Glutamatergic neuron (in vitro differentiated cells): Measurements from ENCODE around the gene MYL6. TPM values are rescaled to one million over a fixed set of nuclear protein-coding genes. Genes with fewer than 3 reads are reported as not detected.

ENCODE experiments used
- DNase-seq: peaks from one replicate; pipeline ENCODE4 v3.0.0; 2022
- H3K27ac Mint-ChIP-seq: one replicate; pipeline ENCODE4 v1.8.0; 2020; ENCODE audit warnings: mild to moderate bottlenecking, mixed read lengths, inconsistent platforms; ENCODE audit not compliant: unreplicated experiment
- H3K27me3 Mint-ChIP-seq: one replicate; pipeline ENCODE4 v1.8.0; 2020; ENCODE audit warnings: mild to moderate bottlenecking, moderate library complexity, mixed read lengths, inconsistent platforms; ENCODE audit not compliant: unreplicated experiment
- H3K36me3 Mint-ChIP-seq: one replicate; pipeline ENCODE4 v1.8.0; 2020; ENCODE audit warnings: mild to moderate bottlenecking, mixed read lengths, inconsistent platforms; ENCODE audit not compliant: unreplicated experiment
- H3K4me1 Mint-ChIP-seq: one replicate; pipeline ENCODE4 v1.8.0; 2020; ENCODE audit warnings: mild to moderate bottlenecking, low read depth, mixed read lengths, inconsistent platforms; ENCODE audit not compliant: unreplicated experiment
- H3K4me3 Mint-ChIP-seq: one replicate; pipeline ENCODE4 v1.8.0; 2020; ENCODE audit warnings: mild to moderate bottlenecking, mixed read lengths, inconsistent platforms; ENCODE audit not compliant: unreplicated experiment
- H3K9me3 Mint-ChIP-seq: one replicate; pipeline ENCODE4 v1.8.0; 2020; ENCODE audit warnings: mild to moderate bottlenecking, moderate library complexity, mixed read lengths, inconsistent platforms; ENCODE audit not compliant: unreplicated experiment
- CTCF ChIP-seq: fragments of 200-600 bp; sonication (generic); IDR thresholded peaks from one replicate; pipeline ENCODE4 v1.5.0; 2021; ENCODE audit not compliant: partially characterized antibody, unreplicated experiment
- total RNA-seq: library from RNA; stranded (reverse); fragmentation: NEBNext Ultra II Directional; extraction: Animal tissue kit (Norgen Biotek cat#: 25700); gene quantifications from one replicate; pipeline ENCODE4 v1.2.1, GENCODE V29; 2021; ENCODE audit not compliant: unreplicated experiment

Gene MYL6
- total RNA-seq, 1 donor from 2014 or later, result 2,223 TPM

- Mint-ChIP-seq H3K27ac (no peak overlapping the region), H3K4me3 (peak overlapping the region; percentile 46)
- TF ChIP-seq CTCF, result no peak
These were observed 37.9 kb upstream of the MYL6 start for GRCh38 chr12:56120158-56120846.

GRCh38 chr12:56121204-56121870 is 36.8 kb upstream of the MYL6 start:
- TF ChIP-seq CTCF, result no peak
- H3K9me3 Mint-ChIP-seq, result peaks cover 15% of the 10 kb centered on the region
- H3K36me3 Mint-ChIP-seq, result no peaks in the 10 kb centered on the region
- H3K27ac Mint-ChIP-seq, result no peak overlapping the region
- H3K4me1 Mint-ChIP-seq, result peaks cover 18% of the 10 kb centered on the region
- peaks cover 13% of the 10 kb centered on the region for H3K27me3 Mint-ChIP-seq
- no peak overlapping the region for H3K4me3 Mint-ChIP-seq
- DNase-seq, result no peak

More at GRCh38 chr12:56120158-56120846, 37.9 kb upstream of the MYL6 start:
- DNase-seq, result no peak
- Mint-ChIP-seq H3K36me3 (no peaks in the 10 kb centered on the region), H3K9me3 (peaks cover 17% of the 10 kb centered on the region), H3K4me1 (peaks cover 18% of the 10 kb centered on the region), H3K27me3 (peaks cover 15% of the 10 kb centered on the region)

- H3K27me3 Mint-ChIP-seq, result peaks cover 11% of the 10 kb centered on the region
- no peak overlapping the region for H3K4me3 Mint-ChIP-seq
- TF ChIP-seq CTCF, result no peak
- H3K9me3 Mint-ChIP-seq, result peaks cover 11% of the 10 kb centered on the region
- no peak overlapping the region for H3K27ac Mint-ChIP-seq
- H3K36me3 Mint-ChIP-seq, result no peaks in the 10 kb centered on the region
- no peak for DNase-seq
- peaks cover 25% of the 10 kb centered on the region for H3K4me1 Mint-ChIP-seq
These were observed 35.5 kb upstream of the MYL6 start for GRCh38 chr12:56122637-56123036.

GRCh38 chr12:56124133-56124532 is 34.0 kb upstream of the MYL6 start:
- Mint-ChIP-seq H3K4me1 (peaks cover 15% of the 10 kb centered on the region), H3K27me3 (peaks cover 13% of the 10 kb centered on the region), H3K36me3 (no peaks in the 10 kb centered on the region), H3K27ac (no peak overlapping the region), H3K9me3 (peaks cover 14% of the 10 kb centered on the region), H3K4me3 (peak overlapping the region; percentile 7)
- DNase-seq, result no peak
- no peak for TF ChIP-seq CTCF

GRCh38 chr12:56126732-56127239 is 31.4 kb upstream of the MYL6 start:
- Mint-ChIP-seq H3K4me1 (peaks cover 15% of the 10 kb centered on the region), H3K27ac (peak overlapping the region; percentile 57), H3K36me3 (no peaks in the 10 kb centered on the region), H3K4me3 (peak overlapping the region; percentile 58), H3K9me3 (peaks cover 12% of the 10 kb centered on the region), H3K27me3 (peaks cover 13% of the 10 kb centered on the region)
- TF ChIP-seq CTCF, result no peak
- DNase-seq, result no peak
